GM19193 (cell line): Measurements from ENCODE around the gene CACNG7.

Experiments
- POLR2A ChIP-seq: IDR thresholded peaks from 4 replicates; pipeline ENCODE4 v1.6.1; 2011; ENCODE audit not compliant: insufficient read depth, insufficient read length; ENCODE audit errors: extremely low read depth

The CACNG7 gene

GRCh38 chr19:53892981-53893325 is 16.1 kb upstream of the CACNG7 start:
- no peak for TF ChIP-seq POLR2A

GRCh38 chr19:53894707-53895106 is 14.4 kb upstream of the CACNG7 start:
- TF ChIP-seq POLR2A, result no peak

DNA sequence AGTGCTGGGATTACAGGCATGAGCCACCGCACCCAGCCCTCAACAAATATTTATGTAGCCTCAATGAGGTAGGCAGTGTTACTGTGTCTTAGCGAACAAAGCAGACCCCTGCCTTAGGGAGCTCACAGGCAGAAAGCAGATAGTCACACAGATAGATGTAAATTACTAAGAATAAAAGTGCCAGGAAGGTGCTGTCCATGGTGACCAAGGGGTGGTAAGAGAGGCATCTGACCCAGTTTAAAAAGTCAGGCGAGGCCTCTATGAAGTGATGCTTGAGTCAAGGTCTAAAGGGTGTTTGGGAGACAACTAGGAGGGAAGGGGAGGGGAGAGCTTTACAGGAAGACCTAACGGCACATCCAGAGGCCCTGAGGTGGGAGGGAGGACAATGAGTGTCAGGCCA is 12.4 kb upstream of the CACNG7 start:
- TF ChIP-seq POLR2A, result no peak

- no peak for TF ChIP-seq POLR2A
Measured at GRCh38 chr19:53897459-53897858, 11.6 kb upstream of the CACNG7 start.

GRCh38 chr19:53898166-53898565 is 10.9 kb upstream of the CACNG7 start:
- no peak for TF ChIP-seq POLR2A

DNA sequence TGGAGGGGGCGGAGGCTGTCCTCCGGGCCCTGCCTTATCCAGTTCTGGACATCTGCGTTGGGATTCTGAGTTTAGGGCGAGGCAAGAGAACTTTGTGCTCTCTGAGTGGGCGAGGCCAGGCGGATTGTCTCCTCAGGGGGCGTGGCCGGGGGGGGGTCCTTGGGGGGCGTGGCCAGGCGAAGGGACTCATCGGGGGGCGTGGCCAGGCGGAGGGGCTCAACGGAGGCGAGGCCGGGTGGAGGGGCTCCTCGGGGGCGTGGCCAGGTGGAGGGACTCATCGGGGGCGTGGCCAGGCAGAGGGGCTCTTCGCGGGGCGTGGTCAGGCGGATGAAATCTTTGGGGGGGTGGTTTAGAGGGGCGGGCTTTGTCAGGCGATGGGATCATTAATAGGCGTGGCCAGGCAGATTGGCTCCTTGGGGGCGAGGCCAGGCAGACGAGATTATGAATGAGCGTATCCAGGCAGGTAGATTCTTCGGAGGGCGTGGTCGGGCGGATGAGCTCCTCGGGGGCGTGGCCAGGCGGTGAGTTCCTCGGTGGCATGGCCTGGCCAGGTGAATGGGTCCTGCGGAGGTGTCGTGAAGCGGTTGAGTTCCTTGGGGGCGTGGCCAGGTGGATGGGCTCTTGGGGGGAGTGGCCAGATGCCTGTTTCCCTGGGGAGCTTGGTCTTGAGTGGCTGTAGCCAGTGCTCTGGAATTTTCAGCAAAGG is 10.3 kb upstream of the CACNG7 start:
- TF ChIP-seq POLR2A, result no peak

- no peak for TF ChIP-seq POLR2A
Measured at GRCh38 chr19:53900191-53900860, 8.8 kb upstream of the CACNG7 start.

GRCh38 chr19:53903055-53903680 is 5.9 kb upstream of the CACNG7 start:
- no peak for TF ChIP-seq POLR2A

DNA sequence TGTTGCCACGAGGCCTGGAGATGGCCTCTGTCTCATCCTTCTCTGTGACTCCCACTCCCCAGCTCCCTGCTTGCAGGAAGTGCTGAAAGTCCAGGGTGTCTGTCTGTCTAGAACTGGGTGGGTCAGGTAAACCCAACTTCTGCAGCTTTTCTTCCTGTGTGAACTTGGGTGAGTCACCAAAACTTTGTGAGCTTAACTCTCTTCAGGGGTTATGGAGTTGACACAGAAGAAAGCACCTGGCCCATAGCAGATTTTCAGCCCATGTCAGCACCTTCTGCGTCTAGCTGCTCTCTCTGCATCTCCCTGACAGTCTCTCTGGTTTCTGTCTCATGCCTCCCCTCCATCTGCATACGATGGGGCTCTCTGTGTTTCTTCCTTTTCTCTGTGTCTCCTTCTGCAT is 4.2 kb upstream of the CACNG7 start:
- TF ChIP-seq POLR2A, result no peak

- no peak for TF ChIP-seq POLR2A
Measured at GRCh38 chr19:53905787-53906186, 3.3 kb upstream of the CACNG7 start.

GRCh38 chr19:53906211-53907192 is 2.6 kb upstream of the CACNG7 start:
- TF ChIP-seq POLR2A, result no peak

GRCh38 chr19:53907193-53907581 is 1.9 kb upstream of the CACNG7 start:
- TF ChIP-seq POLR2A, result no peak

GRCh38 chr19:53907690-53908089 is 1.4 kb upstream of the CACNG7 start:
- no peak for TF ChIP-seq POLR2A

DNA sequence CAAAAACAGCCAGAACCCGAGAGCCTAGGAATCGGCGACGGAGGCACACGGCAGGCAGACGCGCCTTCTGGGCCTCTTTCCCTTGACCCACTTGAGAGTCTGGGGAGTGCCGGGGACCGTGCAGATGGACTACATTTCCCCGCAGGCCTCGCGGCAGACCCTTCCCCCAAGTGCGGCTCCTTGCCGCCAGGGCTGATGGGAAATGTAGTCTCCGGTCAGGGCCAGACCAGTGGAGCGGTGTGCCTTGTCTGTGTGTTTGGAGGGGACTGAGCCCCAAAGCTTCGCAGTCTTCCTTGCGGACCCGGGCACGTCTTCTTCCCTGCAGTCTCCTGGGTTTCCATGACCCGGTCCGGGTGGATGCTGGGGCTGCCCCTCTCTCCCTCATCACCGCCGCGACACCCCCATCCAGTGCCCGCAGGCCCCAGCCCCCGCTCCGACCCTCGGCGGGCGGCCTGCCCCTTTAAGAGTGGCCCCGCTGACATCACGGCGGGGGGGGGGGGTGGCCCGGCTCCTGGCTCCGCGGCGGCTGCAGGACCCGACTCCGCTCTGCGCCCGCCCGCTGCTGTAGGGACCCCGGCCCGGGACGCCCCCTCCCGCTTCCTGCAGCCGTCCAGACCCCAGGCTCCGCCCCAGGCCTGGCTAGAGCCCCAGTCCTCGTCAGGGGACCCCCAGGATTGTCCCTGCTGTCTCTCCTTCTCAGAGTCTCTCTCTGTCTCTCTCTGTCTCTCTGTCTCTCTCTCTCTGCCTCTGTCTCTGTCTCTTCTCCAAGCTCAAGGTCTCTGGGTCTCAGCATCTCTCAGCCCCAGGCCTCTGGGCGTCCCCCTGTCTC is 758 bp upstream of the CACNG7 start:
- TF ChIP-seq POLR2A, result no peak
